RWPE1 (cell line): ENCODE data around the gene DDX23.
"Not testable (repeated sequence)": the region's sequence is repeated elsewhere in the genome, so short reads cannot be mapped to it uniquely, and the experiment has no call there.

Source experiments
- CTCF ChIA-PET: fragments of 350-600 bp; sonication (Branson Sonifier 250); formaldehyde crosslinking; extraction: SDS; loops from one replicate; lab custom pipeline; 2021; lab: Yijun Ruan, JAX
- POLR2A ChIA-PET: fragments of 400-600 bp; formaldehyde crosslinking; extraction: SDS; loops from one replicate; lab custom pipeline; 2020; ENCODE audit warnings: antibody characterized with exemption; ENCODE audit not compliant: low non-redundant PET; lab: Yijun Ruan, JAX
- DNase-seq: peaks from one replicate; pipeline ENCODE4 v3.0.0; 2012; ENCODE audit warnings: low spot score
- H3K27ac ChIP-seq: fragments of 450-650 bp; 2 replicates; pipeline ENCODE4 v1.5.1; 2017
- TF ChIP-seq, protein P1 (sequence below): fragments of 450-650 bp; conservative IDR thresholded peaks from 2 replicates; pipeline ENCODE4 v1.5.1; 2017; ENCODE audit warnings: low read depth, mild to moderate bottlenecking

DDX23 gene

GRCh38 chr12:48858043-48858442 lies 6.1 kb upstream of the DDX23 start:
- ChIA-PET POLR2A (interaction anchor here (0.6 kb wide), 2 partner anchors 43 to 221 kb away, joined by 3 read pairs; no protein-coding TSS in a partner anchor), CTCF (interaction anchor here (1.4 kb wide), 1 partner anchor 33 kb away, joined by 6 read pairs; no protein-coding TSS in a partner anchor)
- TF ChIP-seq, protein P1, sequence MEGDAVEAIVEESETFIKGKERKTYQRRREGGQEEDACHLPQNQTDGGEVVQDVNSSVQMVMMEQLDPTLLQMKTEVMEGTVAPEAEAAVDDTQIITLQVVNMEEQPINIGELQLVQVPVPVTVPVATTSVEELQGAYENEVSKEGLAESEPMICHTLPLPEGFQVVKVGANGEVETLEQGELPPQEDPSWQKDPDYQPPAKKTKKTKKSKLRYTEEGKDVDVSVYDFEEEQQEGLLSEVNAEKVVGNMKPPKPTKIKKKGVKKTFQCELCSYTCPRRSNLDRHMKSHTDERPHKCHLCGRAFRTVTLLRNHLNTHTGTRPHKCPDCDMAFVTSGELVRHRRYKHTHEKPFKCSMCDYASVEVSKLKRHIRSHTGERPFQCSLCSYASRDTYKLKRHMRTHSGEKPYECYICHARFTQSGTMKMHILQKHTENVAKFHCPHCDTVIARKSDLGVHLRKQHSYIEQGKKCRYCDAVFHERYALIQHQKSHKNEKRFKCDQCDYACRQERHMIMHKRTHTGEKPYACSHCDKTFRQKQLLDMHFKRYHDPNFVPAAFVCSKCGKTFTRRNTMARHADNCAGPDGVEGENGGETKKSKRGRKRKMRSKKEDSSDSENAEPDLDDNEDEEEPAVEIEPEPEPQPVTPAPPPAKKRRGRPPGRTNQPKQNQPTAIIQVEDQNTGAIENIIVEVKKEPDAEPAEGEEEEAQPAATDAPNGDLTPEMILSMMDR = no peak
- H3K27ac ChIP-seq = no peak overlapping the region
- DNase-seq = no peak

DNA sequence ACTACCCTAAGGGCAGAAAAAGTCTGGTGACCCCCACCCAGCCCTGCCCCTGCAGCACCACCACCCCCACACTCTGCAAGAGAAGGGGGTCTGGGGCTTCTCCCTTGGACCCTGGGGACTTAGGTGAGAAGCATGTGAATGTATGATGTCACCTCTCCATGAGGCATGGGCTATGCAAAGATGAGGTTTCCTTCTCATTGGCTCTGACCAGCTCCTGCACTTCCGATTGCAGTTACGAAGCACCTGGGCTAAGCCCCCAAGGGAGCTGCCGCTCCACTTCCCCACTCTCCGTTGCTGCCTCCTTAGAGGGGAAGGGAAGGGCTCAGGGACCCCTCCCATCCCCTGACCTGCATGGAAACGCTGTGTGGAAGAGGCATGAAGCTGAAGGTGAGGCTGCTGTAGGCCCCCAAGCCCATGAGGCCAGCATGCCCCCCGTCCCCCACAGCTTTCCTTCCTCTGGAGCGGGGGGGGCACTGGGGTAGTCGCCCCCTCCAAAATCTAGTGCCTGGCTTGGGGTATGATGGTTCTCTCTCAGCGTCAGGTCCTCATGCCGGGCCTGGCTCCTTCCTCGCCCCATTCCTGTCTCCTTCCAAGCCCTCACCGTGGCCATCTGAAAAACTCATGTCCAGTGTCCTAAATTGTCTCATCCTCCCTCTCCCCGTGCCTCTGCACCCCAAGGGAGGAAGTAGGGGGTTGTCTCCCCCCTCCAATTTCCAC lies 5.5 kb upstream of the DDX23 start:
- ChIA-PET CTCF (interaction anchor here (1.2 kb wide), 1 partner anchor 131 kb away, joined by 17 read pairs; no protein-coding TSS in a partner anchor), POLR2A (interaction anchor here (0.6 kb wide), 1 partner anchor 42 kb away, joined by 3 read pairs; no protein-coding TSS in a partner anchor)
- no peak for DNase-seq
- no peak overlapping the region for H3K27ac ChIP-seq
- TF ChIP-seq, protein P1 = no peak

DNA sequence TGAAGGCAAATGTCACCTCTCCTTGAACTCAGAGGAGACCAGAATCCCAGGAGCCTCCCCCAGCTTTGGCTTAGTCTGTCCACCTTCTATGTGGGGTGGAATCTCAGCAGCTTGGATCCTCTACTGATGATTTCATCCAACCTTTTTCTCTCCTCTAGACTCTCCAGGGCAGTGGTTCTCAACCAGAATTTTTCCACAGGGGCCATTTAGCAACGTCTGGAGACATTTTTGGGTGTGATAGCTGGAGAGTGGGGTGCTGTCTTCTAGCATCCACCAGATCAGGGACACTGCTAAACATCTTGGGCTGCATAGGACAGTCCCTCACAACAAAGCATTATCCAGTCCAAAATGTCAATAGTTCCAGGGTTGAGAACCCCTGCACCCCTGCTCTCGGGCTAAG lies 4.4 kb upstream of the DDX23 start:
- DNase-seq = no peak
- ChIA-PET CTCF (interaction anchor here (1.2 kb wide), 1 partner anchor 132 kb away, joined by 17 read pairs; no protein-coding TSS in a partner anchor), POLR2A (no interaction called here)
- TF ChIP-seq, protein P1 = no peak
- H3K27ac ChIP-seq = no peak overlapping the region

GRCh38 chr12:48854932-48855331 lies 3.0 kb upstream of the DDX23 start:
- H3K27ac ChIP-seq, DNase-seq, CTCF ChIA-PET, POLR2A ChIA-PET: not testable (repeated sequence)

DNA sequence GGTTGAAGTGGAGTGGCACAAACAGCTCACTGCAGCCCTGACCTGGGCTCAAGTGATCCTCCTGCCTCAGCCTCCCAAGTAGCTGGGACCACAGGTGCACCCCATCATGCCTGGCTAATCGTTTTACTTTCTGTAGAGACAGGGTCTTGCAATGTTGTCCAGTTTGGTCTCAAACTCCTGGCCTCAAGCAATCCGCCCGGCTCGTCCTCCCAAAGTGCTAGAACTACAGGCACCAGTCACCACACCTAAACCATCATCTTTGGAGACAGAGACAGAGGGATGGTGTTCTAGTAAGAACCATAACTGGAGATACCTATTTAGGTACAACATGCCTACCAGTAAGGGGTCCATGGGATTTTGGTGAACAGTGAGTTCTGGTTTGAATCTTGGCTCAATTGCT lies 2.5 kb upstream of the DDX23 start:
- ChIA-PET POLR2A (no interaction called here), CTCF (interaction anchor here (0.7 to 3.0 kb wide), 3 partner anchors 57 to 134 kb away, joined by 3 to 13 read pairs (median 4); no protein-coding TSS in a partner anchor)
- TF ChIP-seq, protein P1 = no peak
- DNase-seq = no peak
- no peak overlapping the region for H3K27ac ChIP-seq

- POLR2A ChIA-PET = interaction anchor here (1.2 kb wide), 1 partner anchor 68 kb away, joined by 9 read pairs; no protein-coding TSS in a partner anchor
- DNase-seq = peak; percentile 76
- H3K27ac ChIP-seq = peak overlapping the region; percentile 71; the same call in 1 of the 2 replicates
Measured at GRCh38 chr12:48852734-48853688, 1.0 kb upstream of the DDX23 start.

DNA sequence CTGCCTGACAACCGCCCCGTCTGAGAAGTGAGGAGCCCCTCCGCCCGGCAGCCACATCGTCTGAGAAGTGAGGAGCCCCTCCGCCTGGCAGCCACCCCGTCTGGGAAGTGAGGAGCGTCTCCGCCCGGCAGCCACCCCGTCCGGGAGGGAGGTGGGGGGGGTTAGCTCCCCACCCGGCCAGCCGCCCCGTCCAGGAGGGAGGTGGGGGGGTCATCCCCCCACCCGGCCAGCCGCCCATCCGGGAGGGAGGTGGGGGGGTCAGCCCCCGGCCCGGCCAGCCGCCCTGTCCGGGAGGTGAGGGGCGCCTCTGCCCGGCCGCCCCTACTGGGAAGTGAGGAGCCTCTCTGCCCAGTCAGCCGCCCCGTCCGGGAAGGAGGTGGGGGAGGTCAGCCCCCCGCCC lies 9.9 kb downstream of the DDX23 start:
- CTCF ChIA-PET, H3K27ac ChIP-seq, POLR2A ChIA-PET, DNase-seq: not testable (repeated sequence)

More at GRCh38 chr12:48852734-48853688, 1.0 kb upstream of the DDX23 start:
- CTCF ChIA-PET = interaction anchor here (0.6 to 3.0 kb wide), 21 partner anchors 9 to 482 kb away, joined by 3 to 20 read pairs (median 4); partner anchors contain the start of genes ARF3, RND1, WNT1 and WNT10B
- TF ChIP-seq, protein P1 = peak; percentile 86
